Head of caudate nucleus (tissue), 42 donors: ENCODE results near the gene THTPA.
A peak's percentile ranks its signal among the peaks of the same experiment; 100 is the strongest.

ENCODE experiments used
- DNase-seq, 42 donors: peaks; one replicate each; pipeline versions ENCODE4 v3.0.0 to v3.0.0-alpha.2; 2020 to 2021; ENCODE audit warnings: mixed read lengths in 7 of 42
- intact Hi-C: fragments of 100-400 bp; cut with DNase I; formaldehyde crosslinking; loops from one replicate; pipeline ENCODE4 v1.15.0; 2022

The THTPA gene

DNA sequence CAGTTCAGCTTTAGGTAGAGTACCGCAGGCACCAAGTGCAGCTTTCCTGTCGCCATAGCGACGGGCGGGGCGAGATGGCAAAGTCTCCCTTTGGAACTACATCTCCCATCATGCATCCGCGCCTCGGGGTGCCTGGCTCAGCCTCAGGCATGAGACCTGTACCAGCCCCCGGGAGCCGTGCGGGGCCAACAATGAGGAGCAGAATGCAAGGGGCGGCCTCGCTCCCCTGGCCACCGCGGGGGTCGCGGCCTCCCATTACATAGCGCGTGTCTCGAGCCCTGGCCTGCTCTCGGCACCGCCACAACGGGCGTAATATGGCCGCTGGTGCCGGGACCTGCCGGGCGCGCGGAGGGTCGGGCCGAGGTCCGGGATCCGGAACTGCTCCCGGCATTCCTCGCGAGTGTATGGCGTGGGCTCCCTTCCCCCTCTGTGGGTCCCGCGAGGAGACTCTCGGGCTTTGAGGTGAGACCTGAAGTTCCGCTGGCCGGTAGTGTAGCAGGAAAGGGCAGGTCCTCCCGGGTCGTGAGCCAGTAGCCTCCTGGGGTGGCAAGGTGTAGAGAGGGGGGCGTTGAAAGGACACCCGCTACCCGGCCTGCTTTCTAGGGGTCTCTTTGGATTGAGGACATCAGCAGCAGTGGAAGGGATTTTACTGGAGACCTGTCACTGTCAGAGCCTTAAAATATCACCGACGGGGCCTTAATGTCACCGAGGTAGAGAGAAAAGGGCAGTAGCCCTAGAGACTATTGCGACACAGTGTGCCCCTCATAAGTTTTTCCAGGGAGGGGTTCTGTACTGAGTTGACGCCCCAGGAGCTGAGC is at the start of gene THTPA:
TSS of gene THTPA (plus strand) at position 390 of the 818 bp plus-strand sequence. CDS start 487 bp downstream, outside the sequence.
- intact Hi-C loops = loop anchor here (10.0 kb wide), 1 partner anchor 231 kb away; the partner anchor contains the start of gene PABPN1
- DNase-seq = peak; percentile 89 to 98 (median 96)

GRCh38 chr14:23512156-23512555 is 43.9 kb upstream of the THTPA start:
- peak in 36 of 42 donors; percentile 31 to 73 (median 56) for DNase-seq
- intact Hi-C loops = no loop called here

DNA sequence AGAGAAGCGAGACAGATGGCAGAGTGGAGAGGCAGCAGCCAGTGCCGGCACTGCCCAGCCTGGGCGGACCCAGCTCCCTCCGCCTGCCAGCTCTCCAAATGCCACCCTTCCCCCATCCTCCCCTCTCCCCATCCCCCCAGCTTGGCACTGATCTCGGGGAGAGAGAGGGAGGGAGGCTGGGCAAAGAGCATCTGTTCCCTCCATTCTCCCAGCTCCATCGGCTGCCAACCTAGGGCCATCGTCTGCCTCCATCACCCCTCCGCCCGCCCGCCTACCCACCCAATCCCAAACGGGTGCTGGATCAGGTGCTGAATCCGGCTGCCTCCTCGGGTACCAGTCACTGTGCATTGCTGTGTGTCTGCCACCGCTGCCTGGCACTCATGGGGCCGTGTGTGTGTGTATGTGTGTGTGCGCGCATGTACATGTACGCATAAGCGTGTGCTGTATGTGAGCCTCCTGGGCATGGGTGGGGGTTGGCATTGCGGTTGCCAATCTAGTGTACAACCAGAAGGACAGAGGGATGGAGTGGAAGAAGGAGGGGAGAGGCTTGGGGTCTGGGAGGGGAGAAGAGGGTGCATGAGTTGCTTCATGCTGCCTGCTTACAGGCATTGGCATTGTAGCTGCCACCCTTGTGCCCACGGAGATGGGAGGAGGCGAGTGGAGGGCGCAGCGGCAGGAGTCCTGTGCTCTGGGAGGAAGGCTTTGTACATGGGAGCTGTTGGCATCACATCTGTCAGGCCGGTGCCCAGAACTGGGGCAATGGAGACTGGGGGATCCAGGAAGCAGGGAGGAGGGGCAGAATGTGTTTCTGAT is 42.9 kb upstream of the THTPA start:
- DNase-seq = peak; percentile 80 to 95 (median 90)
- intact Hi-C loops = no loop called here

GRCh38 chr14:23513818-23514643 is 42.0 kb upstream of the THTPA start:
- DNase-seq = peak in 21 of 42 donors; percentile 22 to 72 (median 44)
- intact Hi-C loops = no loop called here

DNA sequence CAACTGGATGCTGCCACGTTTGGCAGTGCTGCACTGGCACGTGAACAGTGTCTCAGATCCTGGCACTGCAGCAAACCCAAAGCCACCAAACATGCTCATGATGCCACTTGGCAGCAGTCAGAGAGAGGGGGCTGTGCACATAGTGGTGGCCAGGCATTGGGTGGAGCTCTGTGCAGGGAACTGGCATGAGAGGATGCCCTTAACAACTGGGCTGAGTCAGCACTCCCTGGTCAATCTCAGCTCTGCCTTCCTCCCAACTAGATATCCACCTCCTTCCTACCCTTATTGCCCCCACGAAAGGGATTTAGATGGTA is 41.5 kb upstream of the THTPA start:
- DNase-seq = peak in 37 of 42 donors; percentile 38 to 84 (median 63)
- intact Hi-C loops = no loop called here

GRCh38 chr14:23517650-23518326 is 38.3 kb upstream of the THTPA start:
- DNase-seq = peak in 1 of 42 donors; percentile 30
- intact Hi-C loops = no loop called here

DNA sequence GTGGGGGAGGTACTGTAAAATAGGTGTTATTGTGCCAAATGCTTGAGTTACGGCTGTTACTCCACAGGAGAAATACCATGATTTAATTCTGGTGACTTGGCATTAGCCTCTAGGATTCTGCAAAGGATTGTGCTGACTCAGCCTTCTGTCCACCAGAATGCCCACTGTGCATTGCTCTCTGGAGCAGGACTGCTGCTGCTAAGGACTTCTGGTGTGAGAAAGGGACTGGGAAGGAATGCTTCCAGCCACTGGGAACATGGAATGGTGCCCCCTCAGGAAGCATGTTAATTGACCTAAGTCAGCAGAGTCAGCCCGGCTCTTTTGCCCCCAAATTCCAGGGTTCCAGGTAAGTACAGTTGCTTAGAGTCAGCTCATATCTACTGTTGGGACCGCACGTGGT is 37.4 kb upstream of the THTPA start:
- peak in 1 of 42 donors; percentile 48 for DNase-seq
- intact Hi-C loops = no loop called here

DNA sequence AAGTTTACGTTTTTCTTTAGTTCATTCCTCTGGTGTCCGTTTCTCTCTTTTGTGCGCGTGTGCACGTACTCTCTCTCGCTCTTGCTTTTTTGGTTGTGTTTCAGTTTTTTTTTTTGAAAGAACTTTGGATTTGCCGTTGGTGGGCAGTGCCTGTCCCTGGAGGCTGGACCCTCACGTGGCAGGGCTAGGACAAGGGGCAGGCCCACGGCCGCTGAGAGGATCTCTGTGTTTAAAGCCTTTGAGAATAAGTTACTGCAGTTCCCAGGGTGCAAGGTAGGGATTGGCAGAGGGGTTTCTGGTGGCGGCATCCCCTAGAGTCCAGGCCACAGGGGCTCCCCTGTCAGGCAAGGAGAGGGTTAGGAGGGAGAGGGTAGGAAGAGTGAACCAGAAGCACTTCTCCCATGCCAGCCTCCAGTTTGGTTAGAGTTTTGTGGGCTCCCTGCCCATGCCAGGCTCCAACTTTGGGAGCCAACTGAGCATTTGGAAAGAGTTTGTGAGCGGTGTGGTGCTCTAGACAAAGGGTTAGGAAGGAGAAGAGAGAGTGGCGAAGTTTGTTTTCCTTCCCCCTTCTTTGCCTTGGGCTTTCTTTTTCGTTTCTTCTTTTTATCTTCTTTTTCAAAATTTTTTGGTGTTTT is 35.1 kb upstream of the THTPA start:
- DNase-seq = peak in 2 of 42 donors; percentile 37 to 42
- intact Hi-C loops = no loop called here

- intact Hi-C loops = no loop called here
- peak in 1 of 42 donors; percentile 25 for DNase-seq
Observed at GRCh38 chr14:23521785-23522640, 34.1 kb upstream of the THTPA start.

- intact Hi-C loops = no loop called here
Observed at GRCh38 chr14:23522643-23523198, 33.4 kb upstream of the THTPA start.

GRCh38 chr14:23523229-23524016 is 32.6 kb upstream of the THTPA start:
- intact Hi-C loops = no loop called here
- DNase-seq = peak in 1 of 42 donors; percentile 15

More at GRCh38 chr14:23522643-23523198, 33.4 kb upstream of the THTPA start:
- DNase-seq = no peak

GRCh38 chr14:23524954-23525353 is 31.1 kb upstream of the THTPA start:
- DNase-seq = peak in 1 of 42 donors; percentile 20
- intact Hi-C loops = no loop called here

- intact Hi-C loops = no loop called here
- peak in 1 of 42 donors; percentile 16 for DNase-seq
Observed at GRCh38 chr14:23525611-23526010, 30.5 kb upstream of the THTPA start.

- intact Hi-C loops = no loop called here
- peak in 8 of 42 donors; percentile 35 to 59 (median 44) for DNase-seq
Observed at GRCh38 chr14:23528555-23528954, 27.5 kb upstream of the THTPA start.

DNA sequence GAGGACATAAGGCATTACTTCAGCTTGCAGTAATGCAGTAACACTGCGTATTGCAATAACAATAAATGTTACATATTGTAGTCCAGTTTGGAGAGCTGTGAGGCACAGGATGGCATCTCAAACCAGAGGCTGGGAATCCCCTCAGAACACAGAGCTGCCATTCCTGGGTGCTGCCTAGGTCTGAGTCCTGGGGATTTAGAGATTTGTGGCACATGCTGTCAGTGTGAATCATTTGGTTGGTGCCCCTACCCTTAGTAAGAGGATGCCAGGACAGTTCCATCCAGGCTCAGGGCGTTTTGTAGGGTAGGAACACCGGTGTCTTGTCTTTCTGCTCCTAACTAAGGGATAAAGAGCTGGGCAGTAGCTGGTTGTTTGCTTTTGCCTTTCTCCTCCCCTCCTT is 27.1 kb upstream of the THTPA start:
- intact Hi-C loops = no loop called here
- no peak for DNase-seq
